Esophagus muscularis mucosa (tissue), 4 donors: ENCODE data around the gene TMEM79. TPM values are rescaled to one million over a fixed set of nuclear protein-coding genes. Genes with fewer than 3 reads are reported as not detected.

Source experiments
- DNase-seq: peaks from one replicate; pipeline ENCODE4 v3.0.0-alpha.2; 2017; ENCODE audit errors: extremely low spot score
- H3K27ac ChIP-seq, 4 donors: fragments of 200-600 bp; sonication (generic); replicated peaks in 1 of 4; 1 replicate in 3 of 4; 2 replicates in 1 of 4; pipeline ENCODE4 v1.5.1; 2016 to 2019; ENCODE audit warnings: mild to moderate bottlenecking in 1 of 4
- H3K27me3 ChIP-seq, 4 donors: fragments of 200-600 bp; sonication (generic); one replicate each; pipeline versions ENCODE4 v1.5.1 to v1.6.0; 2016 to 2019
- H3K36me3 ChIP-seq, 4 donors: fragments of 200-600 bp; sonication (generic); one replicate each; pipeline ENCODE4 v1.5.1; 2016 to 2019
- H3K4me1 ChIP-seq, 4 donors: fragments of 200-600 bp; sonication (generic); one replicate each; pipeline ENCODE4 v1.5.1; 2016 to 2019
- H3K4me3 ChIP-seq, 4 donors: fragments of 200-600 bp; sonication (generic); 1 replicate in 2 of 4; 2 replicates in 2 of 4; pipeline ENCODE4 v1.5.1; 2016 to 2019; ENCODE audit warnings: mild to moderate bottlenecking in 4 of 4, moderate library complexity in 1 of 4
- H3K9me3 ChIP-seq, 4 donors: fragments of 200-600 bp; sonication (generic); 1 replicate in 3 of 4; 2 replicates in 1 of 4; pipeline ENCODE4 v1.5.1; 2016 to 2019
- EP300 ChIP-seq: sonication (generic); formaldehyde crosslinking; IDR thresholded peaks from one replicate; pipeline ENCODE4 v1.6.1; 2017; ENCODE audit warnings: antibody characterized with exemption
- POLR2A ChIP-seq: fragments of 450-650 bp; IDR thresholded peaks from one replicate; pipeline ENCODE4 v1.6.1; 2017; ENCODE audit warnings: antibody characterized with exemption, moderate library complexity, mild to moderate bottlenecking, low read depth
- POLR2AphosphoS5 ChIP-seq, 2 donors: sonication (generic); formaldehyde crosslinking; IDR thresholded peaks; one replicate each; pipeline ENCODE4 v1.6.1; 2017; ENCODE audit warnings: antibody characterized with exemption in 2 of 2
- WGBS: methylation state at CpG from one replicate; pipeline ENCODE4 v1.1.5; 2018; 5-methylcytosine and 5-hydroxymethylcytosine counted together
- intact Hi-C: fragments of 100-400 bp; cut with DNase I; formaldehyde crosslinking; loops from one replicate; pipeline ENCODE4 v1.15.1; 2023
- total RNA-seq, 4 donors: library from RNA; depleted of rRNA; stranded (reverse); fragments of >200 nt; gene quantifications; one replicate each; pipeline versions ENCODE4 v1.1.0 to v1.2.1, GENCODE V29; 2016
- TF ChIP-seq, protein P1 (sequence below), 3 experiments: fragments of 200-600 bp in 2 of 3; fragments of 450-650 bp in 1 of 3; sonication (generic) in 2 of 3; IDR thresholded peaks; one replicate each; pipeline ENCODE4 v1.5.1; 2017 to 2019; ENCODE audit warnings: antibody characterized with exemption in 3 of 3, mild to moderate bottlenecking in 2 of 3, moderate library complexity in 1 of 3

TMEM79 gene
- total RNA-seq, 4 donors from 2014 or later, result 0.99 to 3.2 (median 1.9) TPM

DNA sequence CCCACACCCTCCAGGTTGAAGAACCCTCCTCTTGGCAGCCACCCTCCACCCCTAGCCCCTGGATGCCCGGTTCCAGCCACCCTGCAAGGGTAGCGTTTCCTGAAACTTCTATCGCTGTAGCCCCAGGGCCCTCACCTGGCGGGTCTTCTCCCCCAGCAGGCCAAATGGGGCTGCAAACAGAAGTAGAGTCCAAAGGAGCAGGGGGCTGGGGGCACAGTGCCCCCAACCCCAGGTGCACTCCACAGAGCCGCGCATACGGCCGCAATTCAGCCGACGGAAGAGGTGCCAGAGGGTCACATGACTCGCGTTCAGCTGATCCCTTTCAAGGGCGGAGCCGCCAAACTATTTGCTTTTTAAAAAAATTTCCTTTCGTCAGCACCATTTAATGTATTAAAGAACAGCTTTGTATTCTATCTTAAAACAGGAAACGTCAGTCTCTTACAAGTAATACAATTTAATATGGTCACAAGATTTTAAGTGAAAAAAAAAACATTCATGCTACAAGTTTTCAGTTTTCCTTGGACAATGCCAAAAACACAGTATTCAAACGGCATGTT, 11.3 kb downstream of the TMEM79 start, which contains the start of gene GLMP:
GLMP (minus strand) TSS at position 289 of the 557 bp plus-strand sequence; CDS start at position 255, 34 bp downstream.
- H3K36me3 ChIP-seq, result peaks cover 0 to 20% (median 5%) of the 10 kb centered on the region in 4 donors
- no peaks in the 10 kb centered on the region for H3K9me3 ChIP-seq
- peaks cover 12 to 52% (median 40%) of the 10 kb centered on the region in 4 donors for H3K4me1 ChIP-seq
- TF ChIP-seq EP300 (no peak), POLR2A (no peak), POLR2AphosphoS5 (IDR thresholded peaks at IDR 0.05) (peak; percentile 59 to 74)
- TF ChIP-seq, protein P1, sequence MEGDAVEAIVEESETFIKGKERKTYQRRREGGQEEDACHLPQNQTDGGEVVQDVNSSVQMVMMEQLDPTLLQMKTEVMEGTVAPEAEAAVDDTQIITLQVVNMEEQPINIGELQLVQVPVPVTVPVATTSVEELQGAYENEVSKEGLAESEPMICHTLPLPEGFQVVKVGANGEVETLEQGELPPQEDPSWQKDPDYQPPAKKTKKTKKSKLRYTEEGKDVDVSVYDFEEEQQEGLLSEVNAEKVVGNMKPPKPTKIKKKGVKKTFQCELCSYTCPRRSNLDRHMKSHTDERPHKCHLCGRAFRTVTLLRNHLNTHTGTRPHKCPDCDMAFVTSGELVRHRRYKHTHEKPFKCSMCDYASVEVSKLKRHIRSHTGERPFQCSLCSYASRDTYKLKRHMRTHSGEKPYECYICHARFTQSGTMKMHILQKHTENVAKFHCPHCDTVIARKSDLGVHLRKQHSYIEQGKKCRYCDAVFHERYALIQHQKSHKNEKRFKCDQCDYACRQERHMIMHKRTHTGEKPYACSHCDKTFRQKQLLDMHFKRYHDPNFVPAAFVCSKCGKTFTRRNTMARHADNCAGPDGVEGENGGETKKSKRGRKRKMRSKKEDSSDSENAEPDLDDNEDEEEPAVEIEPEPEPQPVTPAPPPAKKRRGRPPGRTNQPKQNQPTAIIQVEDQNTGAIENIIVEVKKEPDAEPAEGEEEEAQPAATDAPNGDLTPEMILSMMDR (IDR thresholded peaks at IDR 0.05), result no peak
- under 1% methylated on average over 11 of the region's 17 CpGs for WGBS
- intact Hi-C loops, result no loop called here
- no peaks in the 10 kb centered on the region for H3K27me3 ChIP-seq
- no peak for DNase-seq
- H3K27ac ChIP-seq, result peak within 1 kb of the TSS; percentile 68 to 74 (median 72)
- H3K4me3 ChIP-seq, result peak within 1 kb of the TSS; percentile 70 to 77 (median 75)

GRCh38 chr1:156298852-156299357, 14.8 kb downstream of the TMEM79 start, which contains the start of gene VHLL:
Gene VHLL (minus strand): TSS chr1:156299307. CDS start chr1:156299189, 118 bp downstream.
- TF ChIP-seq POLR2A (no peak), POLR2AphosphoS5 (IDR thresholded peaks at IDR 0.05) (no peak), EP300 (no peak)
- TF ChIP-seq, protein P1 (IDR thresholded peaks at IDR 0.05), result no peak
- DNase-seq, result no peak
- H3K27me3 ChIP-seq, result no peaks in the 10 kb centered on the region
- H3K9me3 ChIP-seq, result no peaks in the 10 kb centered on the region
- peaks cover 12 to 20% (median 19%) of the 10 kb centered on the region in 4 donors for H3K4me1 ChIP-seq
- WGBS, result 92% methylated on average over 12 of the region's 19 CpGs
- H3K27ac ChIP-seq, result no peak within 1 kb of the TSS
- intact Hi-C loops, result no loop called here
- no peak within 1 kb of the TSS for H3K4me3 ChIP-seq
- peaks cover 0 to 6% (median 2%) of the 10 kb centered on the region in 4 donors for H3K36me3 ChIP-seq

DNA sequence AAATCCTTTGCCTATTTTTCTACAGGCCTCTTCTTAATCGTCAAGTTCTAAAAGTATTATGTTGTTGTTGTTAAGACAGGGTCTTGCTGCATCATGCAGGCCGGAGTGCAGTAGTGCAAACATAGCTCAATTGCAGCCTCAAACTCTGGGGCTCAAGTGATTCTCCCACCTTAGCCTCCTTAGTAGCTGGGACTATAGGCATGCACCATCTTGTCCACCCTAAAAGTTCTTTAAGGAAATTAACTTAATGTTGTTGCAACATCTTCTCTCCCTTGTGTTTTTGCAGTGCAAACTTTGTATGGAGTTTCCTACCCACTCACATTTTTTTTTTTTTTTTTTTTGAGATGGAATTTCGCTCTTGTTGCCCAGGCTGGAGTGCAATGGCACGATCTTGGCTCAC, 19.1 kb downstream of the TMEM79 start:
- TF ChIP-seq EP300 (no peak), POLR2AphosphoS5 (IDR thresholded peaks at IDR 0.05) (no peak), POLR2A (no peak)
- TF ChIP-seq, protein P1 (IDR thresholded peaks at IDR 0.05), result no peak
- Histone ChIP-seq H3K27me3 (no peaks in the 10 kb centered on the region), H3K9me3 (no peaks in the 10 kb centered on the region), H3K27ac (no peak overlapping the region), H3K4me3 (no peak overlapping the region), H3K4me1 (no peaks in the 10 kb centered on the region), H3K36me3 (peaks cover 6 to 48% (median 29%) of the 10 kb centered on the region in 4 donors)
- intact Hi-C loops, result no loop called here
- 98% methylated on average over 4 of the region's 4 CpGs for WGBS
- DNase-seq, result no peak

DNA sequence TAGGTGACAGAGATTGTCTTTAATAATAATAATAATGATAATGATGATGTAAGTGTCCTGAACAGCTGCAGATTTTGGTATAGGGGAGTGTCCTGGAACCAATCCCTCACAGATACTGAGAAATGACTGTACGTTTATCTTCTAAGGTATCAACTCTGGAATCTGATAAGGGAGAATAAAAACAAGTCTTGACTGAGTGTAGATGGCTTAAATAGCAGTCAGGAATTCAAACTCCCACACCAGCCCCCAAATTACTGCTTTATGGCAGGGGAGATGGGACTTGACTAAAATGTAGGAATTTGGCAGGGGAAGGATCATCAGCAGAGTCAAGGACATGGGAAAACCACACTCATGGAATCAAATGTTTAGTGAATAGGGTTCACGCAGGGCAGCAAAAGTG, 21.1 kb downstream of the TMEM79 start:
- Histone ChIP-seq H3K27me3 (no peaks in the 10 kb centered on the region), H3K36me3 (peaks cover 26 to 68% (median 49%) of the 10 kb centered on the region in 4 donors), H3K4me3 (no peak overlapping the region), H3K9me3 (no peaks in the 10 kb centered on the region), H3K27ac (no peak overlapping the region), H3K4me1 (no peaks in the 10 kb centered on the region)
- no peak for TF ChIP-seq POLR2A
- TF ChIP-seq EP300, result no peak
- TF ChIP-seq, protein P1 (IDR thresholded peaks at IDR 0.05), result no peak
- no peak for TF ChIP-seq POLR2AphosphoS5 (IDR thresholded peaks at IDR 0.05)
- intact Hi-C loops, result no loop called here
- DNase-seq, result no peak
- WGBS, result 72% methylated on average over 2 of the region's 2 CpGs
